ENCODE measurements around the gene SRSF6.

DNA sequence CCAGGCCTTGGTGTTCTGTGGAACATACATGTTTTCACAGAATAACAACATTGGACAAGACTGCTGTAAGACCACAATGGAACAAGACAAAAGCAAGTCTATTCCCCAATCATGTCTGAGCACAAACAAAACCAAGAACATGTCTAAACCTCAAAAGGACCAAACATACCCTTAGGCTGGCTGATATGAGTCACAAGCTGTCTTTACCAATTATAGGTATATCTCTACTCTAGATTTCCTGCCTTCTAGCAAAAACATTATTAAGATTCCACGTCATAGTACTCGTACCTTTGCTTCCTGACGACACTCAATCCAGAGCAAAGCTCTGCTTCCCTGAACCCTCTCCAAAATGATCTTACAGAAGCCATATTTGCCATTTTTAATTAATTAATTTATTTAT lies 34.4 kb downstream of the SRSF6 start:
- TF ChIP-seq, protein P1, sequence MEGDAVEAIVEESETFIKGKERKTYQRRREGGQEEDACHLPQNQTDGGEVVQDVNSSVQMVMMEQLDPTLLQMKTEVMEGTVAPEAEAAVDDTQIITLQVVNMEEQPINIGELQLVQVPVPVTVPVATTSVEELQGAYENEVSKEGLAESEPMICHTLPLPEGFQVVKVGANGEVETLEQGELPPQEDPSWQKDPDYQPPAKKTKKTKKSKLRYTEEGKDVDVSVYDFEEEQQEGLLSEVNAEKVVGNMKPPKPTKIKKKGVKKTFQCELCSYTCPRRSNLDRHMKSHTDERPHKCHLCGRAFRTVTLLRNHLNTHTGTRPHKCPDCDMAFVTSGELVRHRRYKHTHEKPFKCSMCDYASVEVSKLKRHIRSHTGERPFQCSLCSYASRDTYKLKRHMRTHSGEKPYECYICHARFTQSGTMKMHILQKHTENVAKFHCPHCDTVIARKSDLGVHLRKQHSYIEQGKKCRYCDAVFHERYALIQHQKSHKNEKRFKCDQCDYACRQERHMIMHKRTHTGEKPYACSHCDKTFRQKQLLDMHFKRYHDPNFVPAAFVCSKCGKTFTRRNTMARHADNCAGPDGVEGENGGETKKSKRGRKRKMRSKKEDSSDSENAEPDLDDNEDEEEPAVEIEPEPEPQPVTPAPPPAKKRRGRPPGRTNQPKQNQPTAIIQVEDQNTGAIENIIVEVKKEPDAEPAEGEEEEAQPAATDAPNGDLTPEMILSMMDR (IDR thresholded peaks at IDR 0.05 in 4 of 5, conservative IDR thresholded peaks at IDR 0.05 in 1 of 5), result no peak
- TF ChIP-seq POLR2A (IDR thresholded peaks at IDR 0.05), result no peak
